Stimulated activated CD4-positive, alpha-beta T cell treated with anti-CD3 and anti-CD28 coated beads, Interleukin-4, amount 100 ng/mL, for 24 hours (primary cell): Measurements from ENCODE around the gene CTTNBP2.

Experiments used
- DNase-seq: peaks from one replicate; pipeline ENCODE4 v3.0.0-alpha.2; 2020

The CTTNBP2 gene

DNA sequence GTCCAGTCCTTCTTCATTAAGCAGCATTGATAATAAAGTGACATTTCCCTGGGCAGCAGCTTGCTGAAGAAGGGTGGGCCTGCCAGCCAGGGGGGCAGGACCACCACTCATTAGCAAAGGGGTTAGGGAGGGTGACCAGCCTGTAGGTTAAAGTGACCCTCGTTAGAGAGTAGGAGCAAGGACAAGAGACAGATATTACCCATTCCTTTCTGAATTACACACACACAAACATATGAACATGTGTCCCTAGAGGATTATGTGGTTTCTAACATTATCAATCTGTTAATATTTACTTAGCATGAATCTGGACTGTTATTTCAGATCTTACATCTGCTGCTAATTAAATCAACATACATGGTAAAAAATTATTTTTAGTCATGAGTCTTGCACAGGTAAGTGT lies 88.9 kb downstream of the CTTNBP2 start:
- DNase-seq = no peak

DNA sequence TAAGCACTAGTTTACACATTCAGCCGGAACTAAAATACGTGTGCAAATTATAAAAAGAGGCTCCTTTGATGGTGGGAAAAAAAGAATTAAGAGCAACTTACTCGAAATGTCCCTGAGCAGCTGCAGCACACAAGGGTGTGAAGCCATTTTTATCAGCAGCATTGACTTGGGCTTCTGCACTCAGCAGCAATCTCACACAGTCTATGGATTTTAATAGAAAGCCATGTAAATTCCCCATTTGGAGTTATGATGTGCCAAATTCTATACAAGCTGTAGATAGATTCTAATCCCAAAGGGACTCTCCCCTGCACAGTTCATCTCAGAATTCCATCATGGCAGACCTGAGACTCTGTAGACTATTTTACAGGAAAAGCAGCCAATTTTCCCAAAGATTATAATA lies 90.5 kb downstream of the CTTNBP2 start:
- no peak for DNase-seq

DNA sequence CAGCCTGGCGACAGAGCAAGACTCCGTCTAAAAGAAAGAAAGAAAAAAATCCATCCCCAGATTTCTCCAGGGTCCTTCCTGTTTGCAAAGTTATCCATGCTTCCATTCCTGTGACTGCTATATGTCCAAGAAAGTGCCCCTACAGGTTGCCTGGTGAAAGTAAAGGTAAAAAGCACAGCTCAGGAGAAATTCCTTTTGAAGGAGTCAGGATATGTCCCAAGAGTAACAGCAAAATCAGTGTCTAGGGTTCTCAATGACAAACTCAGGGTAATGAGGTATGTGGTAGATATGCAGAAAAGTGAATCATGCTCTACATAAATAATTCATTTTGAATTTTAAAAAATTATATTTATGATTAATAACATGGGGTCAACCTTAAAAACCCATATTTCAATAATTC lies 91.5 kb downstream of the CTTNBP2 start:
- DNase-seq = no peak

DNA sequence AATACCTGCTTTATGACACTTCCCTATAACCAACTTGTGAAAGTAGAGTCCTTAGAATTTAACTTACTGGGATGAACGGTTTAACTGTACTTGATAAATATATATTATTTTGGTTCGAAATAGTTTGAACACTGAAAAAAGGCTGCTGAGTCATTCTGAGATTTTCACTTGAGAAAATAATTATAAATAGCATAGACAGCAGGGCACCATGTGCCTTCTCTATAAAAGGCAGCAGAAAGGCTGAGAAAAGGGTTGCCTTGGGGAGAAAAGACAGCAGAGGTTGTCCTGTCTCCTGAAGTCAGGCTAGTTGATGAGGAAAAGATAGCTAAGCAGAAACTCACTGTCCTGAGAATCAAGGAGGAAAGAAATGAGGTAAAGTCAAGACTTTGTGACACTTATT lies 92.4 kb downstream of the CTTNBP2 start:
- no peak for DNase-seq

DNA sequence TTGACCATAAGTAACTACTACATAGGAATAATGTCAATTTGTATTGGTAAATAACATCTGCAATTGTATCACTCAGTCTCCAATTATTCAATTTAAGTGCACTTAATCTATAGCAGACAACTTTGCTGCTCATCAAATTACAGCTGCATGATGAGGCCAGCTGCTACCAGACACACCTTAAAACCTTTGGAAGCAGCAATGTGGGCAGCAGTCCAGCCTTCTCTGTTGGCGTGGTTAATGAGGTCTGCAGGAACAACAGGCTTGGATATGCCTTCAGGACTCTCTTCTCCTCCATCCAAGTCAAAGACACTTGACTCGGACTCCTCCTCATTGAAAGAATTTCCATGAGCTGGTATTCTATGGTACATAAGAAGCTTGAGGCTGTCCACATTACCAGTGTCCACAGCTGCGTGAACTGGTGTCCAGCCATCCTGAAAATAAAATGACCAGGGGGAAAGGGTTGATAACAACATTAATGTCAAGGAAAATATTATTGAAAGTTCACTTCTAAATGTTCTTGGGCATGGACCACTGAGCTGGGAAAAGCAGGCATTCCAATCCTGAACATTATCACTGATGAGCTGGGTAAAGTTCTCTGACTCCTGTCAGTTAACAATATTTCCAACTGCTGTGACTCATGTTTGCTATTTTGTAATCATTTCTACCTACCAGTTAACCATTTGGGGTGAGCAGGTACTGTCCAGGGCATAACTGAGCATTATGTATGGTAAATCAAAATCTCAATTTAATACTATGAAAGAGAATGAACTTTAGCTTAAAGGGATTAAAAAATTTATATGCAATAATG lies 95.7 kb downstream of the CTTNBP2 start:
- no peak for DNase-seq

DNA sequence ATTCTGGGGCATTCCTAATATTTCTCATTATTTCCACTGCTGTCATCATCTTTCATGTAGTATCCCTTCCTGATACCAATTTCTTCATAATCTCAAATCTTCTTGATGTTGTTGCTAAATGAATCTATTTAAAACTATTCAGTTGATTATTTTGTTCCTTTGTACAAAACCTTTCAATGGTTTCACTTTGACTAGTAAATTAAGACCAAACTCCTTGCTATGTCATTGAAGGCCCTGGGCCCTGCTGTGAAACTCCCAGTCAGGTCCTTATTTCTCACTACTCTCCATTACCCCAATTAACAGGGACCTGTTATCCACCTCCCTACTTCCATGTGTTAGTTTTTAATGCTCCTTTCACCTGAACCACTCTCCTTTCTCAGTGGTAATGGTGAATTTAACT lies 97.0 kb downstream of the CTTNBP2 start:
- DNase-seq = no peak

DNA sequence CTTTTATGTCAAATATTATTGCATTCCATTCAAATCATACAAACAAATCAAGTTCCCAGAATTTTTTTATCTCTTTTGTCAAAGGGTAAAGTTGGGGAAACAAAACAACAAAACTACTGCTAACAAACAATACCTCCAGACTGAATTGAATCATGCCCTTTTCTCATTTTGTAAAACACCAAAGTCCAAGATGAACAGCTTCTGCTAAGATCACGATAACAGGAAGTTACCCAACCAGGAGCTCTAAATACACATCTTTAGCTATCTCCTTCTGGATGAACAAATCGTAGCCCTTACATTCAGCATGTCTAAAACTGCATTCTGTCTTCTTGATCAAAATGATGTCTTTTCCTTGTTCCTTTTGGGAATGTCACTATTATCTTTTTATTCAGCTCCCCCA lies 97.4 kb downstream of the CTTNBP2 start:
- no peak for DNase-seq

DNA sequence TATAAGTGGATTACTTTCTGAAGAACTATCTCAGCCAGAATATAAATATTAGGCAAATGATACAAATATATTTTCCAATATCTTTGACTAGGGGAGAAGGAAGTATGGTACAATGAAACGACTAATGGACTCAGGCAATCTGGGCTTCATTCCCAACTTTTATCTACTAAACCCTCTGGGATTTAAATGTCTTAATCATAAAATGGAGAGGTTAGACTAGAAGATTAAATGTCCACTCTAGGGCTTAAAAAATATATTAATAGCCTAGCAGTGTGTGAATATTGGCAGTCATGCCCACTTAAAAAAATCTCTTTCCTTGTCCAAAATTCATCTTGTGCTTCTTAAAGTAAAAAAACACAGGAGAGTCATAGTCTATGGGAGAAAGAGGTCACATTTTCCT lies 98.3 kb downstream of the CTTNBP2 start:
- no peak for DNase-seq

DNA sequence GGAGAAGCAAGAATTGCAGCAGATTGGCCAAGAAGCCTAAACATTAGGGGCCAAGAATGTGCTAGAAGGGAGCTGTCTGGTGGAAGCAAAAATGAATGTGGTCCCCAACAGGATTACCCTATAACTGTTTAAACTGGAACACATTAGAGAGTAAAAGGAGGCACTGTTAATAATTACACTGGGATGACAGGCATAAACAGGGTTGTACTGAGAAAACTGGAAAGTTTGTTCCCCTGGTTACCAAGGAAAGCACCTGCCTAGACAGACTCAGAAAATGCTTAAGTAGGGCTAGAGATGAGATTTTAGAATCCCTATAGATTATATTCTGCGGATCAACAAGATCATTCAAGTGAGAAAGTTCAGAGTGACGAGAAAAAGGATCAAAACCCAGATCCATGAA lies 100.8 kb downstream of the CTTNBP2 start:
- no peak for DNase-seq

DNA sequence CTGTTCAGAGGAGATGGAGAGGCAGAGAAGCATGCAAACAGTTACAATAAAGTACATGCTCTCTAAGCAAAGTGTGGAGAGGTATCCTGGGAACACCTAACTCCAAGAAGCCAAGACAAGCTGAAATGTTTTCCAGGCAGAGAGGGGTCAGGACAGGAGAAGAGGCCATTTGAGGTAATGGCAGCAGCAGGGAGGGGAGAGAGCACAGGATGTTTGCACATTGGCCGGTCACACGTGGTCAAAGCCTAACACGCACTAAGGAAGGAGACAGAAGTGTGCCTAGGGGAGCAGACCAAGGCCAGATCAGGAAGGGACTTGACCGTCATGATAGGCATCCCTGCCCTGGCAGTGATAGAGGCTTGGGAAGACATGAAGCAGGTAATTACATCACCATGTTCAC lies 101.5 kb downstream of the CTTNBP2 start:
- no peak for DNase-seq

DNA sequence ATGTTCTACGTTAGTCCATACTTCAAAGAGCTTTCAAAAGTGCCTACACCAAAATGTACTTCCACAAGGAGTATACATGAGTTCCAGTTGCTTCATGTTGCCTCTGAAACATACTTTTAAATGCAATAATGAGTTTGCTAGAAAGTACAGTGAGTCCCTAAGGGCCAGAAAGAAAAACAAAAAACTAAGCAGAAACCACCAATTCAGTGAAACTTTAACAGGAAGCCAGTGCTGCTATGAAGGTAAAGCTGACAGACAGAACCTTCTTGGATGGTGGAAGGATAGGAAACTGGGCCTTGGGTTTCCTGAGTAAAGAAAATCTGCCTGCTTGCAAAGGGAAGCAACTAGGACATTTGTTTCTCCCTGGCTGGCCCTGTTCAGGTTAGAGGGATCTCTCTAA lies 104.2 kb downstream of the CTTNBP2 start:
- DNase-seq = no peak

DNA sequence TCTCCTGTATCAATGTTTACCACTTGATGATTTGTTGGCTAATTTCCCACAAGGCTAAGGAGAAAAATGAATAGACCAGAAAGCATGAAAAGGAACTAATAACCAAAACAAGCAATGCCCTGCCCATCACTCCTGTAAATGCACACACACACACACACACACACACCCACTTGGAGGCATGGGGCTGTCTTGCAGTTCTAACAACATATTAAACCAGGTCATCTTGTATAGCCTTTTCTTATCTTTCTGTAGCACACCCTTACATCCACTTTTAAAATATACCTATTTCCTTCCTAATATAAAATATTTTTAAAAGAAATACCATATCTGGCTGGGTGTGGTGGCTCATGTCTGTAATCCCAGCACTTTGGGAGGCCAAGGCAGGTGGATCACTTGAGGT lies 105.3 kb downstream of the CTTNBP2 start:
- DNase-seq = no peak

DNA sequence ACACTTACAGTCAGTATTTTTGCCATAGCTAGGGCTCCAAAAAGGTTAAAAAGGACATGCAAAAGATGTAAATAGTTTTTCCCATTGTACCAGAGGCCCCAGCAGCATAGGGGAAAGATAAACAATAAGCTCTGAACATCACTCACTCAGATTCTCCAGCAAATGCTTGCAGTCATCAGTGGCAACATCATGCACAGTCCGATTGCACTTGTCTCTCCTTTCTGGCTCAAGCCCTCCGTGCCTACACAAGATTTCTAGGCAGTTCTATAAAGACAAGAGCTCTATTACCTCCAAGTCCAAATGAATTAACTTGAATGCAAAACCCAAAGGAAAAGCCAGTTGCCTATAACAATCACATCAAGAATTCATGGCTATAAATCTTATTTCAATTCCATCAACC lies 106.3 kb downstream of the CTTNBP2 start:
- no peak for DNase-seq

DNA sequence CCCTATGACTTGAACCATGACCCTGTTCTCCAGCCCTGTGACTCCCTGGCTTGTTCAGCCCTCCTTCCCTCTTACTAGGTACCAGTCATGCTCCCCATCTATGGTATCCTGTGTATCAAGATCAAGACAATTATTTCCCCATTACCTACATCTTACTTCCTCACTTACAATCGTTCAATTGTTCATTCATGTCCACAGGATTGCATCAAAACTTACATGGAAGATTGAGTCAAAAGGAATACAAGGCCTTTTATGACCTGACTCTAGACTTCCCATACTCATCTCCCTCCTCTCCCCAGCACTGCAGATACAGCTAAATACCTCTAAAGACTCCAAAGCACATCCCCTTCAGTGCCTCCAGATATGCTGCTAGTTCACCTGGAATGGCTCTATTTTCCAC lies 109.2 kb downstream of the CTTNBP2 start:
- no peak for DNase-seq

DNA sequence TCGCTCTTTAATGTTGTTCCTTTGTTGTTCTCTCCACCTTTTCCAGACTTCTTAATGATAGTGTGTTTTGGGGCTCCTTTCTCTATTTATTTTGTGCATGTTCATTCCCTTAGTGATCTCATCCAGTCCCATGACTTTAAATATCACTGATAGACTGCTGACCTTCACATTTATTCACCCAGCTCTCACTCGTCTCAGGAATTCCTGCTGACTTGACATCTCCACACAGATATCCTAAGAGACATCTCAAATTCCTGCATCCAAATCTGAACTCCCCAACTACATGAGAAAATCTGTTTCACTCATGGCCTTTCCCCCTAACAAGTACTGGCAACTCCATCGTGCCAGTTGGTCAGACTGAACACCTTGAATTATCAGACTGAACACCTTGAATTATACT lies 111.2 kb downstream of the CTTNBP2 start:
- no peak for DNase-seq

DNA sequence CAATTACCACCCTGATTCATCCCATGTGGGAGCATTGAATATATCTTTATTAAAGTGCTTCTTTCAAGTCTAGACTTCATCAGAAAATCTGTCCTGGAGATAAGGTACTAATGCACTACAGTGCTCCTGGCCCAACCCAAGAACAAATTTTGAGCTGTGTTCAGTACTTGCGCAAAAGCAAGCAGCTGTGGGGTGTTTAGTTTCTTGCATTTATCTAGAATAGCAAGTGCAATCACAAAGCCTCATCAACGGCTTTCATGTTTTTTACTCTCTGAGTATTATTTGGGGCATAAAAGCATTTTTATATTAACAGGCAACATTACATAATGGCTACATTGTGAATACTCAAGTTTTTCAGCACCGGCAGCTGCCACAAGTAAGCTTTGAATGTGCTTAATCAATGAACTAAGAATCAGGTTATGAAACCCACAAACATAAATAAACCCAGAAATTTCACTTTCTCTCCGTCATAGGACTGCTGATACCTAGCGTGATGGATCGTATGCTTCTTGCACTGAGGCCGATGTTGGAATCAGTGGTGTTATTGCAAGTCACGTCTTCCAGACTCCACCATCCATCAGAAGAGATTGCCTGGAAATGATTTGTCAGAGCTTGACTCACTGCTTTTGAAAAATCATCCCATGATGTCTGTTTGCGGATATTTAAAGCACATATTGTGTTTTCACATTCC lies 113.1 kb downstream of the CTTNBP2 start:
- DNase-seq = no peak

DNA sequence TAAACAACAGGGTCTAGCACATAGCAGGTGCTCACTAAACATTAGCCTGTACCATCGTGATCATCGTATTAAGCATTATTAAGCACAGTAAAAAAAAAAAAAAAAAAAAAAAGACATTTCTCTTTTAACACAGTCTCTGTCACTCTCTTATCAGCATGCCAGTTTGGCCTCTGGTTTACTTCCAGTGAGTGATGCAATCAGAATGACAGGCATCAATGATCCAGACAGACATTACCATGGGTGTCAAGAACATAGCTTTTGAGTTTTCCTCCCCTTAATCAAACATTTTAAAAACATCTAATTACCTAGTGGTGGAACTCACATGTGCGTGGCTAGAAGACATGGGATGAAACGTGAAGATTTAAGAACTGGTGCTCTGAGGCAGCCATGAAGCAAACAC lies 115.8 kb downstream of the CTTNBP2 start:
- DNase-seq = no peak

DNA sequence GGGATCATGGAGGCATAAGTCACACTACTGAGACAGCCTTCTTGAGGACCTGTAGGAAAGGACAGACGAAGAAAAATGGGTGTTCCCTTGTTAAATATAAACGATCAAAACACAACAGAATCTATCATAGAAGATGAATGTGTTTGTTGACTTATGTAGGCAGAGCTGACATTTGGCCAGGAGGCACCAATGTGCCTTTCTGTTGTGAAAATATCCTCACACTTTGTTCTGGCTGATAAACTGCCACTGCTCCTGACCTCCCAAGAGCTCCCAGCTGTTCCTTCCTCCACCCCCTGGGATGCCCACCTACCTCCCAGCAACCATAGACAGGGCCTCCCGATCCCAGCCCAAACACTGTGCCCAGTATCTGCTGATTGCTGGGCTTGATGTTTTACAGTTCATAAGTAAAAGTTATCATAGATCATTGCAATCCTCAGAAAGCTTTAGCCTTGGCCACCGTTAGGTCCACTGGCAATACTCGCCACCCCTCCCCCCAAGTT lies 116.6 kb downstream of the CTTNBP2 start:
- DNase-seq = no peak

DNA sequence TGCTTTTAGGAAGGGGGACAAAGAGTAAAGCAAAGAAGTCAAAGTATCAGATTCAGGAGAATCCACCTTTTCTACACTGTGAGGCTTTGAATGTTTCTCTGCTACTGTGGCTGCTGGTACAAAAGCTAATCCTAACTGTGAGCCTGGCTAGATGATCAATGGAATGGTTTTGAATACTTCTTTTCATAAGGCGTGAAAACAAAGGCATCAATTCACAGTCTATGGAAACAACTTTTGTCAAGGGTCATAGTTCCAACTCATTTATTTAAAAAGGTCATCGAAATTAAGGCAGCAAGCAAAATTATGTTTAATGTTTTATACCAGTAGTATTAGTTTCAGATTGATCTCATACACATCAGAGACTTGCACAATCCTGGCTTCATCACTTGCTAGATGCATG lies 118.1 kb downstream of the CTTNBP2 start:
- DNase-seq = no peak

DNA sequence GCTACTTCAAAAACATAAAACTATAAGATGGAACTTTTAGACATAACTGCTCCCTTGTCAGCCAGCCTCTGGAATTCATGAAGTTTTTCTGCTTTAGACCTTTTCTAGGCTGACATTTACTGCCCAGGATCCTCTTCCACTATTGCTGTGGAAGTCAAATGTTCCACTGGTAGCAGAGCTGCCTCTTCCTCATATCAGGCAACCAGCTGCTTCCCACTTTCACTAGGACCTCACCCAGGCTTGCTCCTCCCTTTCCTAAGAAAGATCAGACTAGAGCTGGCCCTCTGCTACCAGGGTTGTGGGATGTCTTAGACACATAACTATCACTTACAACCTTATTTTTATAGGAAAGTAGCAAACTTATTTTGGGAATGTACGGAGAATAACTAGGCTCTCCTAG lies 121.5 kb downstream of the CTTNBP2 start:
- DNase-seq = no peak

DNA sequence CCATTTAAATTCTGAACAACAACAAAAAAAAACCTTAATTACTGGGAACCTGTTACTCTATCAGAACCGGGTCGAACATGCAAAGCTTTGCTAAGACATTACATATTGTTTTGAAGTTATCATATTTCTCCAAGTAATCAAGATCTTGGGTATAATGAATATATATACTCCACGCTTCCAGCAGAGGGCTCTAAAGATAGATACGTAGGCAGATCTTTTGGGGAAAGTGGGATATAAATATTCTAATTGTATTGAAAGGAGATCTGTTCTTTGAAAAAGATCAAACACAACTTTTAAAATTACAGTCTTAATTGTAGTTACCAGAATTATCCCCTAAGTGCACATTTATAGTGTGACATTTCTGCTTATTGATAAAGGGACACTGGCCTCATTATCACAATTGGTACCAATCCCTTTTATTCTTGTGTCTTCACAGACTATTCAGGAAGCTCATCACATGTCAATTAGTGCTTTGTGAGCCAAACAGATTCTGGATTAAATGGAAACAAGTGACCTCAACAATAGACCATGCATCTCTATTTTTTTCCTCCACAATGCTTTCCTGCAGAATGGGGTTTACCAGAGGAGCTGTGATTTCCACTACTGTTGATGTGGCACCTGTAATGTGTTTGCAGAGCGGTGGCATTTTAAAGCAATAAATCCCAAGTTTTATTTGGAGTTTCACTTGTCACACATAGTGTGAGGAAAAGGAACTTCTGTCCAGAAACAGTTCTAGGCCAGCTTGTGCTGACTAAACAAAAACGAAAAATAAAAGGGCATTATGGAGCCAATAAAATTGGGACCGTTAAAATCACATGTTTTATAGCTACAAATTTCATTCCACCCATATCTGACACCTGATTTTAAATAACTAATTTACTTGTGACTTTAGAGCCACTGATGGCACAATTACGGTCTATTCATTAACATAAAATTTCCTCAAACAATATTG lies 122.4 kb downstream of the CTTNBP2 start:
- no peak for DNase-seq

DNA sequence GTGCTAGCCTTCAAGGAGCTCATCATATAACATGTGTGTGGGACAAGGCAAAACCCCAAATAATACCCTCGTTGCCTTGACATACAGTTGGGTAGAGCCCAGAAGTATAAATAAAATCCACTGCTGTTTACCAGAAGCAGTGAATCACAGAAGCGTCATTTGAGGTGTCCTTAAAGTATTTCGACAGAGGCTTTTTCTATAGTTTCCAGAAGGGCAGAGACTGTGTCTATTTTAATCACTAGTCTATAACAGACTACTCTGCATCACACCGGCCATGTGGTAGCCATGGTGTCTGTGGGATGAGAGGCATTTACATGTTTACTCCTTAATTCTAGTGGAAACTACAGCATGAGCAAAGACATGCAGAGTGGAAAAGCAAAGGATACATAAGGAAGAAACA lies 131.3 kb downstream of the CTTNBP2 start:
- no peak for DNase-seq

DNA sequence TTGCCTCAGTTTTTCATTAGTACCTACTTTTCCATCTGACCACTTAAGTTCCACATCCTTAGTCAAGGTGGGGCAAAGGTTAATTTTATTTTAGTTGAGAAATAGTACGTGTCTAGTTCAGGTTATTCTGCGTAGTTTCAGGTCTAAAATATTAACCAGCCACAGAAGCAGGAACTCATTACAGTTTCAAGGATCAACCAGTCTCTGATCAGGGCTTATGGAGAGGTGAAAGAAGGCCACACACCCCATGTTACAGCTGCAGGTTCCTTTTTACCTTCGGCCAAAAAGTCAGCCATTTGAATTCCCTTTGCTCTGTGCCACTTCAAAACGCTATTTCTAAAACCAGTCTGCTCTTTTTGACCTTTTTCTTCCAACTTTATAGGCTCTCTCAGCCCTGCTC lies 134.2 kb downstream of the CTTNBP2 start:
- no peak for DNase-seq
